ENCODE data around the gene PIK3C2G. TPM values are rescaled to one million over a fixed set of nuclear protein-coding genes. Genes with fewer than 3 reads are reported as not detected.

The PIK3C2G gene
- total RNA-seq, 1 experiment from 2014 or later, result not detected

DNA sequence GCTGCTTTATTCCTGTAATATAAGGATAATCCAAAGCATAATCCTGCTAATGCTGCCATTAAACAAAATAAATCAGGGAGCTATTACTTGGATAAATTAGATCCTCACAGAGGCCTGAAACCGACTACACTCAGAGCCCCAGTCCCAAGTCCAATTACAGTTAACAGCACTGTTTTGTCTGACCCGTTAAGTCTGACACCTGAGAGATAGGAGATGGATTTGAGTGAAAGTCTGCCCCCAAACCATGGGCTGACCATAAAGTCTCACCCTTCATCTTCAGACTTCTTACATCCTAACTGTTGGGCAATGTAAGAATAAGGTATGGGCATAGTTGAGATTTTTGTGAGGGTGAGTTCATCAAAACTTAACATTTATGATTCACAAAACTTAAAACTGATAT is 294.8 kb downstream of the PIK3C2G start:
- DNase-seq (no peak), ATAC-seq (no peak)
- ChIA-PET POLR2A (ENCODE audit: unreplicated experiment) (no interaction called here), CTCF (no interaction called here)
- no peaks in the 10 kb centered on the region for H3K4me1 ChIP-seq (ENCODE audit: insufficient read depth, low read length)
- no peak overlapping the region for H3K27ac ChIP-seq (ENCODE audit: low read length)
- H3K36me3 ChIP-seq (ENCODE audit: low read depth, low read length), result no peaks in the 10 kb centered on the region
- no peaks in the 10 kb centered on the region for H3K79me2 ChIP-seq (ENCODE audit: low read length)
- no TSS peak for BruUV-seq (replicated peaks)
- no peak overlapping the region for H3K9ac ChIP-seq (ENCODE audit: low read length)
- H3K4me2 ChIP-seq (ENCODE audit: low read length), result no peak overlapping the region
- no peak overlapping the region for H3K4me3 ChIP-seq (ENCODE audit: low read length)
- no peaks in the 10 kb centered on the region for H3K9me2 ChIP-seq (replicated peaks; ENCODE audit: low read length)
- no peaks in the 10 kb centered on the region for H4K20me1 ChIP-seq (ENCODE audit: low read length)
- no peaks in the 10 kb centered on the region for H3K9me3 ChIP-seq (ENCODE audit: low read length)
- no peak for TF ChIP-seq EZH2 (IDR thresholded peaks at IDR 0.05; ENCODE audit: low read length, unreplicated experiment)
- TF ChIP-seq, protein P1, sequence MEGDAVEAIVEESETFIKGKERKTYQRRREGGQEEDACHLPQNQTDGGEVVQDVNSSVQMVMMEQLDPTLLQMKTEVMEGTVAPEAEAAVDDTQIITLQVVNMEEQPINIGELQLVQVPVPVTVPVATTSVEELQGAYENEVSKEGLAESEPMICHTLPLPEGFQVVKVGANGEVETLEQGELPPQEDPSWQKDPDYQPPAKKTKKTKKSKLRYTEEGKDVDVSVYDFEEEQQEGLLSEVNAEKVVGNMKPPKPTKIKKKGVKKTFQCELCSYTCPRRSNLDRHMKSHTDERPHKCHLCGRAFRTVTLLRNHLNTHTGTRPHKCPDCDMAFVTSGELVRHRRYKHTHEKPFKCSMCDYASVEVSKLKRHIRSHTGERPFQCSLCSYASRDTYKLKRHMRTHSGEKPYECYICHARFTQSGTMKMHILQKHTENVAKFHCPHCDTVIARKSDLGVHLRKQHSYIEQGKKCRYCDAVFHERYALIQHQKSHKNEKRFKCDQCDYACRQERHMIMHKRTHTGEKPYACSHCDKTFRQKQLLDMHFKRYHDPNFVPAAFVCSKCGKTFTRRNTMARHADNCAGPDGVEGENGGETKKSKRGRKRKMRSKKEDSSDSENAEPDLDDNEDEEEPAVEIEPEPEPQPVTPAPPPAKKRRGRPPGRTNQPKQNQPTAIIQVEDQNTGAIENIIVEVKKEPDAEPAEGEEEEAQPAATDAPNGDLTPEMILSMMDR (conservative IDR thresholded peaks at IDR 0.05; ENCODE audit: low read depth, low read length), result no peak
- no peak for TF ChIP-seq EZH2phosphoT487 (IDR thresholded peaks at IDR 0.05; ENCODE audit: borderline replicate concordance, low read length)
- no peak overlapping the region for H2AFZ ChIP-seq (ENCODE audit: low read length)
- H3K27me3 ChIP-seq (ENCODE audit: low read length), result no peaks in the 10 kb centered on the region
- H3F3A ChIP-seq (ENCODE audit: low read length, unreplicated experiment), result no peaks in the 10 kb centered on the region
- intact Hi-C loops (cut with micrococcal nuclease), result no loop called here

DNA sequence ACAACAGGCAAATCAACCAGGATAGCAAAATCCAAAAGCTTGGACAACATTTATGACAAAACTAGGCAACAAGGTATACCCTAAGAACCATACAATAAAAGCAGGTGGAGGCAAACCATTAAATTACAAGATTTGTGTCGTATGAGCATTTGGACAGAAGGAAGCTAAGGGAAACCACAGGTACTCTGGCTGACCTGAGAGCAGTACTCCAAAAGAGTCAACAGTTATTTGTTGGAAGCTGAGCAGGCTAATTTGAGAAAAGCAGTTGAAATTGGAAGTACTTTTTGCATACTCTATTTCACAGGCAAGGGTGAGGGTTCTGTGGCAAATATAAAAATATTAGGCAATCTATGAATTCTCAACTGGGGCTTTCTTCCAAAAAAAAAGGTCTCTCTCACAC is 297.9 kb downstream of the PIK3C2G start:
- ChIA-PET CTCF (no interaction called here), POLR2A (ENCODE audit: unreplicated experiment) (no interaction called here)
- ATAC-seq (no peak), DNase-seq (no peak)
- Histone ChIP-seq H3K4me3 (ENCODE audit: low read length) (no peak overlapping the region), H2AFZ (ENCODE audit: low read length) (no peak overlapping the region), H3K9me3 (ENCODE audit: low read length) (no peaks in the 10 kb centered on the region), H3K9me2 (replicated peaks; ENCODE audit: low read length) (no peaks in the 10 kb centered on the region), H3K9ac (ENCODE audit: low read length) (no peak overlapping the region), H3K27me3 (ENCODE audit: low read length) (no peaks in the 10 kb centered on the region), H4K20me1 (ENCODE audit: low read length) (no peaks in the 10 kb centered on the region), H3K4me1 (ENCODE audit: insufficient read depth, low read length) (no peaks in the 10 kb centered on the region), H3K4me2 (ENCODE audit: low read length) (no peak overlapping the region), H3F3A (ENCODE audit: low read length, unreplicated experiment) (no peaks in the 10 kb centered on the region), H3K79me2 (ENCODE audit: low read length) (no peaks in the 10 kb centered on the region), H3K27ac (ENCODE audit: low read length) (no peak overlapping the region), H3K36me3 (ENCODE audit: low read depth, low read length) (no peaks in the 10 kb centered on the region)
- BruUV-seq (replicated peaks), result no TSS peak
- TF ChIP-seq EZH2phosphoT487 (IDR thresholded peaks at IDR 0.05; ENCODE audit: borderline replicate concordance, low read length), result no peak
- TF ChIP-seq, protein P1 (conservative IDR thresholded peaks at IDR 0.05; ENCODE audit: low read depth, low read length), result no peak
- intact Hi-C loops (cut with micrococcal nuclease), result no loop called here

DNA sequence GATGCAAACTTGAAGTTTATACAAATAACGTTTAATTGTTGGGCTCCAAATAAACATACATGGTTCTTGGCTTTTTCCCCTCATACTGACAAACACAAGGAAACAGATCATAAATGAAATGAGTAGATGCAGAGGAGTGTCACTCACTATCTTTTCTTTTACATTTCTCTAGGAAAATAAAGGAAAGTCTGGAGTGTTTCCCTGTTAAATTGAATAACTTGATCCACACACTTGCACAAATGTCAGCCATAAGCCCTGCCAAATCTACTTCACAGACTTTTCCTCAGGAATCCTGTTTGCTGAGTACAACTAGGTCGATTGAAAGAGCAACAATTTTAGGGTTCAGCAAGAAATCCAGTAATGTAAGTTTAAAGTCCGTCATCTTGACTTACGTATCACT is 301.2 kb downstream of the PIK3C2G start:
- no peak overlapping the region for H3K4me2 ChIP-seq (ENCODE audit: low read length)
- H3K79me2 ChIP-seq (ENCODE audit: low read length), result no peaks in the 10 kb centered on the region
- H2AFZ ChIP-seq (ENCODE audit: low read length), result no peak overlapping the region
- ChIA-PET CTCF (no interaction called here), POLR2A (ENCODE audit: unreplicated experiment) (no interaction called here)
- intact Hi-C loops (cut with micrococcal nuclease), result no loop called here
- no peaks in the 10 kb centered on the region for H3K36me3 ChIP-seq (ENCODE audit: low read depth, low read length)
- no peaks in the 10 kb centered on the region for H3K9me3 ChIP-seq (ENCODE audit: low read length)
- no peaks in the 10 kb centered on the region for H3F3A ChIP-seq (ENCODE audit: low read length, unreplicated experiment)
- no peaks in the 10 kb centered on the region for H3K27me3 ChIP-seq (ENCODE audit: low read length)
- DNase-seq, result no peak
- no peaks in the 10 kb centered on the region for H4K20me1 ChIP-seq (ENCODE audit: low read length)
- ATAC-seq, result no peak
- BruUV-seq (replicated peaks), result no TSS peak
- no peaks in the 10 kb centered on the region for H3K9me2 ChIP-seq (replicated peaks; ENCODE audit: low read length)
- TF ChIP-seq EZH2phosphoT487 (IDR thresholded peaks at IDR 0.05; ENCODE audit: borderline replicate concordance, low read length) (no peak), EZH2 (IDR thresholded peaks at IDR 0.05; ENCODE audit: low read length, unreplicated experiment) (no peak)
- TF ChIP-seq, protein P1 (conservative IDR thresholded peaks at IDR 0.05; ENCODE audit: low read depth, low read length), result no peak
- no peak overlapping the region for H3K4me3 ChIP-seq (ENCODE audit: low read length)
- H3K4me1 ChIP-seq (ENCODE audit: insufficient read depth, low read length), result no peaks in the 10 kb centered on the region
- no peak overlapping the region for H3K9ac ChIP-seq (ENCODE audit: low read length)
- no peak overlapping the region for H3K27ac ChIP-seq (ENCODE audit: low read length)

All from PC-3 (cell line).